ENCODE data around the gene SEMA3E.

Gene SEMA3E

DNA sequence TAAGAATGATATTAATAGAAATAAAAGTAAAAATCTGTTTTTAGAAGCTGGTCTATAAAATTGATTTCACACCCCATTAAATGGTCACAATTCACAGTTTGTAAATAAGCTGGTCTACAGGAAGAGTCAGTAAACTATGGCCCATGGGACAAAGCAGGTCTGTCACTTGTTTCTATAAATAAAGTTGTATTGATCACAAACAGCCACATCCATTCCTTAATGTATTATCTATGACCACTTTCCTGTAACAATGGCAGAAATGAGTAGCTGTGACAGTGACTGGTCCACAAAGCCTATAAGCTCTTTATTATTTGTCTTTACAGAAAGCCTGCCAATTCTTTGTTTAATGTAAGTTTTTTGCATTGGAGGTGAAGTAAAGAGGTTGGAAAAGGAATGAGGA is 114.5 kb downstream of the SEMA3E start:
- no peaks in the 10 kb centered on the region for H3K4me1 ChIP-seq (ENCODE audit: control extremely low read depth in 1 of 4, control insufficient read depth in 4 of 4, insufficient read depth in 4 of 4, low read length in 3 of 4)
- POLR2A ChIA-PET: no interaction called here
- no peak for DNase-seq
- H3K4me3 ChIP-seq (ENCODE audit: control insufficient read depth in 1 of 7, extremely low read depth in 1 of 7, insufficient read depth in 4 of 7, low read depth in 2 of 7, low read length in 6 of 7): no peak overlapping the region
- H3K36me3 ChIP-seq (ENCODE audit: control insufficient read depth in 4 of 4, insufficient read depth in 4 of 4, low read length in 3 of 4): no peaks in the 10 kb centered on the region
- no peaks in the 10 kb centered on the region for H3K27me3 ChIP-seq (replicated peaks in 2 of 5; ENCODE audit: control insufficient read depth in 4 of 5, insufficient read depth in 5 of 5, low read length in 4 of 5)
- CTCF ChIA-PET: no interaction called here
- no peak overlapping the region for H3K27ac ChIP-seq (ENCODE audit: insufficient read depth in 1 of 2, low read depth in 1 of 2, low read length in 2 of 2, poor library complexity in 1 of 2, severe bottlenecking in 2 of 2)
- H3K9me3 ChIP-seq (ENCODE audit: control extremely low read depth in 1 of 5, control insufficient read depth in 4 of 5, insufficient read depth in 2 of 5, low read depth in 1 of 5, low read length in 4 of 5): no peaks in the 10 kb centered on the region

DNA sequence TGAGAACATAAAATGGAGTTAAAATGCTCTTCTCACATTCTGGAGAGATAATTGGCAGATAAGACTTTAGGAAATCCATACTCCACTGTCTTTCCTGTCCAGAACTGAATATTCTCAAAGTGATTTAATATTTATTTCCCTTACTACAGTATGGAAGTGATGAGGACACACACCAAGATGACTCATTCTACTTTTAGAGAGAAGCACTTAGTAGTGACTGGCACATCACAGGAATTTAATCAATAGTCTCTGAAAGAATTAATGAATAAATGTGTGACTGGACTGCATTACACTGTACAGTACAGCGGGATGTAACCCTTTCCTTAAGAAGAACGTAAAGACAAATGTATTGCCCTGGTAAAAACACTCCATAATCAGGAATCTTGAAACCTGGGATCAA is 116.7 kb downstream of the SEMA3E start:
- Histone ChIP-seq H3K36me3 (ENCODE audit: control insufficient read depth in 4 of 4, insufficient read depth in 4 of 4, low read length in 3 of 4) (no peaks in the 10 kb centered on the region), H3K9me3 (ENCODE audit: control extremely low read depth in 1 of 5, control insufficient read depth in 4 of 5, insufficient read depth in 2 of 5, low read depth in 1 of 5, low read length in 4 of 5) (no peaks in the 10 kb centered on the region)
- CTCF ChIA-PET: no interaction called here

DNA sequence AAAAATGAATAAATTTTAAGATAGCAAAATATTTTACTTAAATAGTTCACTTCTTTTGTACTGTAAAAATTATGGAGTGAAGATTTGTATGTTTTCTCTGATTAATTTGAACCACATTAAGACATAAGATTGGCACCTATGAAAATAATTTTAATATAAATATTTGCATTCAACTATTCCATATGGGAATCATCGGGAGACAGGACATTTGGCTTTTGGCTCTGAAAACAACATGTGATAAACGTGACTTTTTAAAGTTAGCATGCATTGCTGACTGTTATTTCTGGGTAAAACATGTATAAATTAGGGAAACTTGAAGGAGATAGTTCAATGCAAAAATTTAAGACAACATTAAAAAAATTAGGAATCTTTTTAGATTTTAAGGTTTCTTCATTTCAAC is 117.2 kb downstream of the SEMA3E start:
- H3K4me3 ChIP-seq (ENCODE audit: control insufficient read depth in 1 of 7, extremely low read depth in 1 of 7, insufficient read depth in 4 of 7, low read depth in 2 of 7, low read length in 6 of 7): no peak overlapping the region
- DNase-seq: no peak
- H3K27me3 ChIP-seq (replicated peaks in 2 of 5; ENCODE audit: control insufficient read depth in 4 of 5, insufficient read depth in 5 of 5, low read length in 4 of 5): no peaks in the 10 kb centered on the region
- ChIA-PET CTCF (no interaction called here), POLR2A (no interaction called here)
- H3K27ac ChIP-seq (ENCODE audit: insufficient read depth in 1 of 2, low read depth in 1 of 2, low read length in 2 of 2, poor library complexity in 1 of 2, severe bottlenecking in 2 of 2): no peak overlapping the region
- H3K36me3 ChIP-seq (ENCODE audit: control insufficient read depth in 4 of 4, insufficient read depth in 4 of 4, low read length in 3 of 4): no peaks in the 10 kb centered on the region
- no peaks in the 10 kb centered on the region for H3K9me3 ChIP-seq (ENCODE audit: control extremely low read depth in 1 of 5, control insufficient read depth in 4 of 5, insufficient read depth in 2 of 5, low read depth in 1 of 5, low read length in 4 of 5)
- WGBS (ENCODE audit: insufficient coverage): no CpG with 5 or more reads among the region's 2 CpGs
- H3K4me1 ChIP-seq (ENCODE audit: control extremely low read depth in 1 of 4, control insufficient read depth in 4 of 4, insufficient read depth in 4 of 4, low read length in 3 of 4): no peaks in the 10 kb centered on the region

More for the DNA sequence above, 116.7 kb downstream of the SEMA3E start:
- Histone ChIP-seq H3K4me1 (ENCODE audit: control extremely low read depth in 1 of 4, control insufficient read depth in 4 of 4, insufficient read depth in 4 of 4, low read length in 3 of 4) (no peaks in the 10 kb centered on the region), H3K27ac (ENCODE audit: insufficient read depth in 1 of 2, low read depth in 1 of 2, low read length in 2 of 2, poor library complexity in 1 of 2, severe bottlenecking in 2 of 2) (no peak overlapping the region), H3K27me3 (replicated peaks in 2 of 5; ENCODE audit: control insufficient read depth in 4 of 5, insufficient read depth in 5 of 5, low read length in 4 of 5) (no peaks in the 10 kb centered on the region), H3K4me3 (ENCODE audit: control insufficient read depth in 1 of 7, extremely low read depth in 1 of 7, insufficient read depth in 4 of 7, low read depth in 2 of 7, low read length in 6 of 7) (no peak overlapping the region)
- POLR2A ChIA-PET: no interaction called here
- DNase-seq: no peak
- 100% methylated on average over 2 of the region's 2 CpGs for WGBS (ENCODE audit: insufficient coverage)

DNA sequence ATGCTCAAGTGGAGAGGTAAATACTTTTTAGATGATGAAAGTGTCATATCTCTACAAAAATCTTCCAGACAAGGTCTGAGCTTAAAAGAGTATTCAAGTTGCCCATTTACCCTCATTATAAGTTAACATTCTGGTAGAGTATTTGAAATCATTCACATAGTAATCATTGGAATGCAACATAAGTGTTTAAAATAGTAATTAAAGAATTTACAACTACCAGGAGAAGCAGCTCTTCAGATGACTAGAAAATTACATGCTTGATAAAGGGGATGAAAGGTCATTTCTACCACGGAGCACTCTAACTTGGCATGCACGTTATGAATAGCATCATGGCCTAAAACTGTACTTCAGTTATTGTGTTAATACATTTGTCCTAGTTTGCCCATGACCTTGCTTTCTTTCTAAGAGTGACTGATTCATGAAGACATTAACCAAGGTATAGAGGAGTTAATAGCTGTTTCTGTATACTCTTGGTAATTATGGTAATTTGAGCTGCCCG is 120.0 kb downstream of the SEMA3E start:
- Histone ChIP-seq H3K9me3 (ENCODE audit: control extremely low read depth in 1 of 5, control insufficient read depth in 4 of 5, insufficient read depth in 2 of 5, low read depth in 1 of 5, low read length in 4 of 5) (no peaks in the 10 kb centered on the region), H3K4me1 (ENCODE audit: control extremely low read depth in 1 of 4, control insufficient read depth in 4 of 4, insufficient read depth in 4 of 4, low read length in 3 of 4) (no peaks in the 10 kb centered on the region), H3K4me3 (ENCODE audit: control insufficient read depth in 1 of 7, extremely low read depth in 1 of 7, insufficient read depth in 4 of 7, low read depth in 2 of 7, low read length in 6 of 7) (no peak overlapping the region), H3K27ac (ENCODE audit: insufficient read depth in 1 of 2, low read depth in 1 of 2, low read length in 2 of 2, poor library complexity in 1 of 2, severe bottlenecking in 2 of 2) (no peak overlapping the region), H3K27me3 (replicated peaks in 2 of 5; ENCODE audit: control insufficient read depth in 4 of 5, insufficient read depth in 5 of 5, low read length in 4 of 5) (no peaks in the 10 kb centered on the region), H3K36me3 (ENCODE audit: control insufficient read depth in 4 of 4, insufficient read depth in 4 of 4, low read length in 3 of 4) (no peaks in the 10 kb centered on the region)
- ChIA-PET POLR2A (no interaction called here), CTCF (interaction anchor here (1.7 kb wide), 1 partner anchor 24 kb away, joined by 4 read pairs; no protein-coding TSS in a partner anchor)
- 83% methylated on average over 2 of the region's 3 CpGs for WGBS (ENCODE audit: insufficient coverage)
- DNase-seq: no peak

DNA sequence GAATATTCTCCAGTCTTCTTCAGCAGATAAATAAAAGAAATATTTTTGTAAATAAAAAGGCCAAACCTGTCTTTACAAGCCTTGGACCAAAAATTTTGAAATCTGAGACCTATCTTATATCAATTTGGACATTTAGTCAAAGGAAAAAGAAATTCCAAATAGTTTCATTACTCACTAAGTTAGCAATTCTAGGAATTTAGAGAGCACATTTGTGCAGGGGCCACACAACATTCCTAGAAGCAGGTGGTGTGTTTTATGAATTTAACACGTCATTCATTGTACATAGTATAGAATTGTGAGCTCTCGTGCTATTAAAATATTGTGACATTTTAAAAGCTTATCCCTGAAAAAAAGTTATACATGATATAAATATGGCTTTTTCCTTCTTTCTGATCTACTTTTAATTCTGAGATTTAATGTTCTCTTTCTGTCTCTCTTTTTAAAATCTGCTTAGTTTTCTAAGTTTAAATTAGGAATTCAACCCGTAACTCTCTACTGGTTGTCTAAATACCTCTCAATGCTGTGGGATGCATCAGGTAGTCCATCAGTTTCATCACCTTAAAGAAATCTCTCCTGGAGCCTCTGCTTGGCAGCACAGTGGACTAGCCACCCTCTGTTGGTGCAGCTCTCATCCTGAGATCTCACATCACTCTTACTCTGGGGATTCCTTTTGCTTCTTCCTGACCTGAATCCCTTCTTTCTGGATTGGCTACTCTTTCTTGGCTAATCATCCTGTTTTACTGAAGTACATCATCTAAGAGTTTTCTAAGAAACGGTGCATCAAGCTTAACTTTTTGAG is 124.5 kb downstream of the SEMA3E start:
- H3K27ac ChIP-seq (ENCODE audit: insufficient read depth in 1 of 2, low read depth in 1 of 2, low read length in 2 of 2, poor library complexity in 1 of 2, severe bottlenecking in 2 of 2): no peak overlapping the region
- H3K4me3 ChIP-seq (ENCODE audit: control insufficient read depth in 1 of 7, extremely low read depth in 1 of 7, insufficient read depth in 4 of 7, low read depth in 2 of 7, low read length in 6 of 7): no peak overlapping the region
- no peaks in the 10 kb centered on the region for H3K36me3 ChIP-seq (ENCODE audit: control insufficient read depth in 4 of 4, insufficient read depth in 4 of 4, low read length in 3 of 4)
- DNase-seq: no peak
- ChIA-PET POLR2A (no interaction called here), CTCF (no interaction called here)
- no peaks in the 10 kb centered on the region for H3K9me3 ChIP-seq (ENCODE audit: control extremely low read depth in 1 of 5, control insufficient read depth in 4 of 5, insufficient read depth in 2 of 5, low read depth in 1 of 5, low read length in 4 of 5)
- no peaks in the 10 kb centered on the region for H3K4me1 ChIP-seq (ENCODE audit: control extremely low read depth in 1 of 4, control insufficient read depth in 4 of 4, insufficient read depth in 4 of 4, low read length in 3 of 4)
- peaks cover 0 to 2% (median 0%) of the 10 kb centered on the region in 5 experiments for H3K27me3 ChIP-seq (replicated peaks in 2 of 5; ENCODE audit: control insufficient read depth in 4 of 5, insufficient read depth in 5 of 5, low read length in 4 of 5)
- WGBS (ENCODE audit: insufficient coverage): 100% methylated on average over 1 of the region's 4 CpGs

DNA sequence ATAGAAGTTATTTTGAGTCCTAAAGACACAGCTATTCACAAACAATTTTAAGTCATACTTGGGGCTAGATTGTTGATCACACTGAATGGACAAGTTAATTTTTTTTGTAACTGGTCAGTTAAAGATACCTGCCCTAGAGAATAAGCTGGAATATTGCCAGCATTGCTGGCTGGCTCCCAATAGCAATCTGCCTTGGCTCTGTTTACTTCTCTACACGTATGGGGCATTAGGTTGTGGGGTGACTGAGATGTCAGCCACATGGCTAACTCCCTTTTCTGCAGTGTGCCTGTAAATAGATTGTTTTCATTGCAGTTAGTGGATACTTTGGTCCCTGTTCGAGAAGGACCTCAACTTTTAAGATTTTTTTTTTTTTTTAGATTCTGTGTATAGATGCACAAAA is 128.2 kb downstream of the SEMA3E start:
- Histone ChIP-seq H3K36me3 (ENCODE audit: control insufficient read depth in 4 of 4, insufficient read depth in 4 of 4, low read length in 3 of 4) (no peaks in the 10 kb centered on the region), H3K4me1 (ENCODE audit: control extremely low read depth in 1 of 4, control insufficient read depth in 4 of 4, insufficient read depth in 4 of 4, low read length in 3 of 4) (no peaks in the 10 kb centered on the region), H3K27ac (ENCODE audit: insufficient read depth in 1 of 2, low read depth in 1 of 2, low read length in 2 of 2, poor library complexity in 1 of 2, severe bottlenecking in 2 of 2) (no peak overlapping the region), H3K27me3 (replicated peaks in 2 of 5; ENCODE audit: control insufficient read depth in 4 of 5, insufficient read depth in 5 of 5, low read length in 4 of 5) (peaks cover 0 to 2% (median 0%) of the 10 kb centered on the region in 5 experiments), H3K9me3 (ENCODE audit: control extremely low read depth in 1 of 5, control insufficient read depth in 4 of 5, insufficient read depth in 2 of 5, low read depth in 1 of 5, low read length in 4 of 5) (no peaks in the 10 kb centered on the region), H3K4me3 (ENCODE audit: control insufficient read depth in 1 of 7, extremely low read depth in 1 of 7, insufficient read depth in 4 of 7, low read depth in 2 of 7, low read length in 6 of 7) (no peak overlapping the region)
- WGBS (ENCODE audit: insufficient coverage): no CpG with 5 or more reads among the region's 2 CpGs
- ChIA-PET CTCF (interaction anchor here (0.6 kb wide), 1 partner anchor 1663 kb away, joined by 3 read pairs; no protein-coding TSS in a partner anchor), POLR2A (no interaction called here)
- no peak for DNase-seq

DNA sequence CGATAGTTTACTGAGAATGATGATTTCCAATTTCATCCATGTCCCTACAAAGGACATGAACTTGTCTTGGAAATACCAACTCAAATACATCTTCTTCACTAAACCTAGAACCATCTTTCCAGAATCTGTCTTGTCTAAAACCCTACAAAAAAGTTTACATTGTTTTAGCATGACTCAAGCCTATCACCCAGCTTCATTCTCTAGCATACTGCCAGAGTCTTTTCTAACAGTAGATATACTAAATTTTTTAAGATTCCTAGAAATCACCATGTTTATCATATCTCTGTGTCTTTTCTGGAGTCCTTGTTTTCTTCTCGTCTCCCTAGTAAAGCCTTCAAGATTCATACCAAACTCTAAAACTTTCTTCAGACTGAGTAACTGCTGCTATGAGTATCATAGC is 129.7 kb downstream of the SEMA3E start:
- H3K9me3 ChIP-seq (ENCODE audit: control extremely low read depth in 1 of 5, control insufficient read depth in 4 of 5, insufficient read depth in 2 of 5, low read depth in 1 of 5, low read length in 4 of 5): no peaks in the 10 kb centered on the region
- no peaks in the 10 kb centered on the region for H3K36me3 ChIP-seq (ENCODE audit: control insufficient read depth in 4 of 4, insufficient read depth in 4 of 4, low read length in 3 of 4)
- no peak for DNase-seq
- H3K27me3 ChIP-seq (replicated peaks in 2 of 5; ENCODE audit: control insufficient read depth in 4 of 5, insufficient read depth in 5 of 5, low read length in 4 of 5): peaks cover 0 to 2% (median 0%) of the 10 kb centered on the region in 5 experiments
- H3K4me3 ChIP-seq (ENCODE audit: control insufficient read depth in 1 of 7, extremely low read depth in 1 of 7, insufficient read depth in 4 of 7, low read depth in 2 of 7, low read length in 6 of 7): no peak overlapping the region
- ChIA-PET CTCF (no interaction called here), POLR2A (no interaction called here)
- 100% methylated on average over 1 of the region's 2 CpGs for WGBS (ENCODE audit: insufficient coverage)
- no peak overlapping the region for H3K27ac ChIP-seq (ENCODE audit: insufficient read depth in 1 of 2, low read depth in 1 of 2, low read length in 2 of 2, poor library complexity in 1 of 2, severe bottlenecking in 2 of 2)
- H3K4me1 ChIP-seq (ENCODE audit: control extremely low read depth in 1 of 4, control insufficient read depth in 4 of 4, insufficient read depth in 4 of 4, low read length in 3 of 4): peaks cover 0 to 2% (median 0%) of the 10 kb centered on the region in 4 experiments
